HepG2 (cell line): ENCODE measurements around the gene LARP4. TPM values are rescaled to one million over a fixed set of nuclear protein-coding genes. Genes with fewer than 3 reads are reported as not detected.

Experiments used
- BRCA1 ChIP-seq: sonication (generic); formaldehyde crosslinking; IDR thresholded peaks from 2 replicates; pipeline ENCODE4 v1.4.0; 2020; ENCODE audit warnings: missing genetic modification reagents
- CBX2 ChIP-seq, 2 experiments: fragments of 200-600 bp in 1 of 2; sonication (generic); formaldehyde crosslinking in 1 of 2; IDR thresholded peaks; 2 replicates each; pipeline versions ENCODE4 v1.7.0 to v1.8.1; 2018 to 2022; ENCODE audit warnings: low read depth in 2 of 2, low read length in 1 of 2, mild to moderate bottlenecking in 1 of 2, missing genetic modification reagents in 1 of 2
- GABPB1 ChIP-seq: IDR thresholded peaks from 2 replicates; pipeline ENCODE4 v1.6.1; 2016; ENCODE audit warnings: mild to moderate bottlenecking, missing genetic modification reagents, moderate library complexity, missing compliant biosample characterization
- HIVEP1 ChIP-seq: sonication (generic); formaldehyde crosslinking; IDR thresholded peaks from 2 replicates; pipeline ENCODE4 v1.4.0; 2020; ENCODE audit warnings: mild to moderate bottlenecking, missing genetic modification reagents
- NR2C2 ChIP-seq: sonication (generic); formaldehyde crosslinking; IDR thresholded peaks from 2 replicates; pipeline ENCODE4 v1.4.0; 2020; ENCODE audit warnings: missing genetic modification reagents, mild to moderate bottlenecking, moderate library complexity, borderline replicate concordance
- PHF20 ChIP-seq: sonication (generic); formaldehyde crosslinking; IDR thresholded peaks from 2 replicates; pipeline ENCODE4 v1.5.0; 2020; ENCODE audit warnings: mild to moderate bottlenecking, missing genetic modification reagents
- SNAPC2 ChIP-seq: sonication (generic); formaldehyde crosslinking; IDR thresholded peaks from 2 replicates; pipeline ENCODE4 v1.8.1; 2022; ENCODE audit warnings: mild to moderate bottlenecking, missing genetic modification reagents
- ZEB1 ChIP-seq: IDR thresholded peaks from 2 replicates; pipeline ENCODE4 v1.6.1; 2012; ENCODE audit warnings: mild to moderate bottlenecking, low read depth, inconsistent platforms; ENCODE audit not compliant: insufficient replicate concordance
- ZNF143 ChIP-seq: sonication (generic); formaldehyde crosslinking; IDR thresholded peaks from 2 replicates; pipeline ENCODE4 v1.4.0; 2020; ENCODE audit warnings: missing genetic modification reagents
- ZNF207 ChIP-seq: fragments of 450-650 bp; IDR thresholded peaks from 2 replicates; pipeline ENCODE4 v1.6.1; 2016; ENCODE audit warnings: antibody characterized with exemption, borderline replicate concordance
- ZNF652 ChIP-seq: IDR thresholded peaks from 2 replicates; pipeline ENCODE4 v1.6.1; 2016; ENCODE audit warnings: low read depth, borderline replicate concordance
- ZZZ3 ChIP-seq: sonication (generic); formaldehyde crosslinking; IDR thresholded peaks from 2 replicates; pipeline ENCODE4 v1.4.0; 2020; ENCODE audit warnings: missing genetic modification reagents, mild to moderate bottlenecking, borderline replicate concordance
- polyA plus RNA-seq, 8 experiments: library from polyadenylated mRNA; depleted of rRNA in 3 of 8; stranded (reverse) in 7 of 8; unstranded in 1 of 8; fragments of >200 nt; fragmentation: Illumina TruSeq in 4 of 8; extraction: Trizol in 4 of 8; gene quantifications; 2 replicates each; pipeline versions ENCODE4 v1.2.1 to v1.2.3, GENCODE V29; 2011 to 2016; ENCODE audit warnings: low read depth in 4 of 8, missing spikeins in 1 of 8, mixed read lengths in 1 of 8; ENCODE audit not compliant: insufficient read depth in 1 of 8
- total RNA-seq, 5 experiments: library from RNA; depleted of rRNA; stranded (reverse); fragments of >200 nt; fragmentation: Illumina TruSeq; extraction: Trizol; gene quantifications; 2 replicates each; pipeline ENCODE4 v1.2.3, GENCODE V29; 2016; ENCODE audit warnings: low read depth in 1 of 5
- TF ChIP-seq, protein P1 (sequence below): sonication (generic); formaldehyde crosslinking; conservative IDR thresholded peaks from 2 replicates; pipeline ENCODE4 v1.4.0; 2020; ENCODE audit warnings: missing genetic modification reagents
- TF ChIP-seq, protein P2 (sequence below): sonication (generic); formaldehyde crosslinking; conservative IDR thresholded peaks from 2 replicates; pipeline ENCODE4 v1.4.0; 2020; ENCODE audit warnings: mild to moderate bottlenecking, missing genetic modification reagents, moderate library complexity
- TF ChIP-seq, protein P3 (sequence below): sonication (generic); formaldehyde crosslinking; IDR thresholded peaks from 2 replicates; pipeline ENCODE4 v1.5.0; 2020; ENCODE audit warnings: mild to moderate bottlenecking, missing genetic modification reagents, borderline replicate concordance
- TF ChIP-seq, protein P4 (sequence below): sonication (generic); formaldehyde crosslinking; conservative IDR thresholded peaks from 2 replicates; pipeline ENCODE4 v1.4.0; 2020; ENCODE audit warnings: missing genetic modification reagents
- TF ChIP-seq, protein P5 (sequence below): sonication (generic); formaldehyde crosslinking; IDR thresholded peaks from 2 replicates; pipeline ENCODE4 v1.9.0; 2022; ENCODE audit warnings: low read depth, missing genetic modification reagents

Gene LARP4
- total and polyA plus RNA-seq, 2 of the 13 experiments (the other 11 are each of a cell fraction or from before 2014, with no cell fraction given), result 16.4 to 42.7 TPM

DNA sequence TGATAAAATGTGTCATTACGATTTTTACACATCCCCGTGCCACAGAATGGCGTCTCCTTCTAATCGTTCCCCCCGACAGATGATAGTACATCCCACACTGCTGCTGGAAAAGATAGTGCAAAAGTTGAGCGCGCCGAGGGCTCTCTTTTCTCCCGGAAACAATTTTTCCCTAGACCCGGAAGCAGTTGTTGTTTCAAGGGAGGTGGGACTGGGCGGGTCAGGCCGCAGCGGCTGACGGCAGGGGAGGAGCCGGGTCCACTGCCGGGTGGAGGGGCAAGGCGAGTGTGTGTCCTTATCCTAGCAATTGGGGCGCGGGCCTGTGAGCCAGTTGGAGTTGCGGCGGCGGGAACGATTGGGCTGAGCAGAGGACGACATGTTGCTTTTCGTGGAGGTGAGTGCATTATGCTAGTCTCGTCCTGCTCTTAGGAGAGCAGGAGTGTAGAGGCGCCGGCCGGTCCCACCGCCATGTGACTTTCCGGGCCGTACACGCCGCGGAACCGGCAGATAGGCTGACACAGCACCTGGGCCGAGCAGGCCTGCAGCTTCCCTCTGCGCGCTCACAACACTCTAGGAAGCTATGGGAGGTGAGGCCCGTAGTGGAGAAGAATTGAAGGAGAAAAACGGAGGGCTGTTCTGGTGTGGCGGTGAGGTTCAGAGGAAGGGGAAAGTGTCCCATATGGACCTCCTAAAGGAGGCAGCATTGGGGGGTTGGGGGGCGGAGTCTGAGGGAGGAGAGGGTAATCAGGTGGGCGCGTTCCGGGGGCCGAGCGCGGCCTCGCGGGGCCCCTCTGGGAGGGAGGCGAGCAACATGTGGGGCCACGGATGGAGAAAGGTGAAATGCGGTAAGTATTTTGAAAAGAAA, at the start of gene LARP4 (continued):
- TF ChIP-seq, protein P1, sequence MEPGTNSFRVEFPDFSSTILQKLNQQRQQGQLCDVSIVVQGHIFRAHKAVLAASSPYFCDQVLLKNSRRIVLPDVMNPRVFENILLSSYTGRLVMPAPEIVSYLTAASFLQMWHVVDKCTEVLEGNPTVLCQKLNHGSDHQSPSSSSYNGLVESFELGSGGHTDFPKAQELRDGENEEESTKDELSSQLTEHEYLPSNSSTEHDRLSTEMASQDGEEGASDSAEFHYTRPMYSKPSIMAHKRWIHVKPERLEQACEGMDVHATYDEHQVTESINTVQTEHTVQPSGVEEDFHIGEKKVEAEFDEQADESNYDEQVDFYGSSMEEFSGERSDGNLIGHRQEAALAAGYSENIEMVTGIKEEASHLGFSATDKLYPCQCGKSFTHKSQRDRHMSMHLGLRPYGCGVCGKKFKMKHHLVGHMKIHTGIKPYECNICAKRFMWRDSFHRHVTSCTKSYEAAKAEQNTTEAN (CRISPR knock-in tag), result no peak; the same call in 1 of the 2 replicates
- TF ChIP-seq NR2C2 (CRISPR knock-in tag), result peak; percentile 100
- no peak for TF ChIP-seq ZEB1
- peak; percentile 24; the same call in 1 of the 2 replicates for TF ChIP-seq ZZZ3 (CRISPR knock-in tag)
- TF ChIP-seq, protein P2, sequence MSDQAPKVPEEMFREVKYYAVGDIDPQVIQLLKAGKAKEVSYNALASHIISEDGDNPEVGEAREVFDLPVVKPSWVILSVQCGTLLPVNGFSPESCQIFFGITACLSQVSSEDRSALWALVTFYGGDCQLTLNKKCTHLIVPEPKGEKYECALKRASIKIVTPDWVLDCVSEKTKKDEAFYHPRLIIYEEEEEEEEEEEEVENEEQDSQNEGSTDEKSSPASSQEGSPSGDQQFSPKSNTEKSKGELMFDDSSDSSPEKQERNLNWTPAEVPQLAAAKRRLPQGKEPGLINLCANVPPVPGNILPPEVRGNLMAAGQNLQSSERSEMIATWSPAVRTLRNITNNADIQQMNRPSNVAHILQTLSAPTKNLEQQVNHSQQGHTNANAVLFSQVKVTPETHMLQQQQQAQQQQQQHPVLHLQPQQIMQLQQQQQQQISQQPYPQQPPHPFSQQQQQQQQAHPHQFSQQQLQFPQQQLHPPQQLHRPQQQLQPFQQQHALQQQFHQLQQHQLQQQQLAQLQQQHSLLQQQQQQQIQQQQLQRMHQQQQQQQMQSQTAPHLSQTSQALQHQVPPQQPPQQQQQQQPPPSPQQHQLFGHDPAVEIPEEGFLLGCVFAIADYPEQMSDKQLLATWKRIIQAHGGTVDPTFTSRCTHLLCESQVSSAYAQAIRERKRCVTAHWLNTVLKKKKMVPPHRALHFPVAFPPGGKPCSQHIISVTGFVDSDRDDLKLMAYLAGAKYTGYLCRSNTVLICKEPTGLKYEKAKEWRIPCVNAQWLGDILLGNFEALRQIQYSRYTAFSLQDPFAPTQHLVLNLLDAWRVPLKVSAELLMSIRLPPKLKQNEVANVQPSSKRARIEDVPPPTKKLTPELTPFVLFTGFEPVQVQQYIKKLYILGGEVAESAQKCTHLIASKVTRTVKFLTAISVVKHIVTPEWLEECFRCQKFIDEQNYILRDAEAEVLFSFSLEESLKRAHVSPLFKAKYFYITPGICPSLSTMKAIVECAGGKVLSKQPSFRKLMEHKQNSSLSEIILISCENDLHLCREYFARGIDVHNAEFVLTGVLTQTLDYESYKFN (CRISPR knock-in tag), result no peak; the same call in none of the 2 replicates
- TF ChIP-seq, protein P3, sequence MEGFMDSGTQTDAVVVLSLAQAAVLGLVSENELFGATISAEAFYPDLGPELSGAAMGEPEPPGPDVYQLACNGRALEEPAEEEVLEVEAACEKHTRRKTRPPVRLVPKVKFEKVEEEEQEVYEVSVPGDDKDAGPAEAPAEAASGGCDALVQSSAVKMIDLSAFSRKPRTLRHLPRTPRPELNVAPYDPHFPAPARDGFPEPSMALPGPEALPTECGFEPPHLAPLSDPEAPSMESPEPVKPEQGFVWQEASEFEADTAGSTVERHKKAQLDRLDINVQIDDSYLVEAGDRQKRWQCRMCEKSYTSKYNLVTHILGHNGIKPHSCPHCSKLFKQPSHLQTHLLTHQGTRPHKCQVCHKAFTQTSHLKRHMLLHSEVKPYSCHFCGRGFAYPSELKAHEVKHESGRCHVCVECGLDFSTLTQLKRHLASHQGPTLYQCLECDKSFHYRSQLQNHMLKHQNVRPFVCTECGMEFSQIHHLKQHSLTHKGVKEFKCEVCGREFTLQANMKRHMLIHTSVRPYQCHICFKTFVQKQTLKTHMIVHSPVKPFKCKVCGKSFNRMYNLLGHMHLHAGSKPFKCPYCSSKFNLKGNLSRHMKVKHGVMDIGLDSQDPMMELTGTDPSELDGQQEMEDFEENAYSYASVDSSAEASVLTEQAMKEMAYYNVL (CRISPR knock-in tag), result no peak
- peak; percentile 77; the same call in 1 of the 2 replicates for TF ChIP-seq SNAPC2 (CRISPR knock-in tag)
- TF ChIP-seq, protein P4, sequence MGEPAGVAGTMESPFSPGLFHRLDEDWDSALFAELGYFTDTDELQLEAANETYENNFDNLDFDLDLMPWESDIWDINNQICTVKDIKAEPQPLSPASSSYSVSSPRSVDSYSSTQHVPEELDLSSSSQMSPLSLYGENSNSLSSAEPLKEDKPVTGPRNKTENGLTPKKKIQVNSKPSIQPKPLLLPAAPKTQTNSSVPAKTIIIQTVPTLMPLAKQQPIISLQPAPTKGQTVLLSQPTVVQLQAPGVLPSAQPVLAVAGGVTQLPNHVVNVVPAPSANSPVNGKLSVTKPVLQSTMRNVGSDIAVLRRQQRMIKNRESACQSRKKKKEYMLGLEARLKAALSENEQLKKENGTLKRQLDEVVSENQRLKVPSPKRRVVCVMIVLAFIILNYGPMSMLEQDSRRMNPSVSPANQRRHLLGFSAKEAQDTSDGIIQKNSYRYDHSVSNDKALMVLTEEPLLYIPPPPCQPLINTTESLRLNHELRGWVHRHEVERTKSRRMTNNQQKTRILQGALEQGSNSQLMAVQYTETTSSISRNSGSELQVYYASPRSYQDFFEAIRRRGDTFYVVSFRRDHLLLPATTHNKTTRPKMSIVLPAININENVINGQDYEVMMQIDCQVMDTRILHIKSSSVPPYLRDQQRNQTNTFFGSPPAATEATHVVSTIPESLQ (CRISPR knock-in tag), result no peak
- TF ChIP-seq ZNF207, result no peak
- peak; percentile 83 for TF ChIP-seq PHF20 (CRISPR knock-in tag)
- TF ChIP-seq BRCA1, result no peak
- 0 out of 2 replicates have a peak, but pooled peaks have one; percentile 24 for TF ChIP-seq HIVEP1 (CRISPR knock-in tag)
- no peak for TF ChIP-seq CBX2 (IDR thresholded peaks at IDR 0.05; ENCODE audit: low read depth, low read length)
- no peak for TF ChIP-seq CBX2 (CRISPR knock-in tag; IDR thresholded peaks at IDR 0.05; ENCODE audit: low read depth)
- TF ChIP-seq, protein P5, sequence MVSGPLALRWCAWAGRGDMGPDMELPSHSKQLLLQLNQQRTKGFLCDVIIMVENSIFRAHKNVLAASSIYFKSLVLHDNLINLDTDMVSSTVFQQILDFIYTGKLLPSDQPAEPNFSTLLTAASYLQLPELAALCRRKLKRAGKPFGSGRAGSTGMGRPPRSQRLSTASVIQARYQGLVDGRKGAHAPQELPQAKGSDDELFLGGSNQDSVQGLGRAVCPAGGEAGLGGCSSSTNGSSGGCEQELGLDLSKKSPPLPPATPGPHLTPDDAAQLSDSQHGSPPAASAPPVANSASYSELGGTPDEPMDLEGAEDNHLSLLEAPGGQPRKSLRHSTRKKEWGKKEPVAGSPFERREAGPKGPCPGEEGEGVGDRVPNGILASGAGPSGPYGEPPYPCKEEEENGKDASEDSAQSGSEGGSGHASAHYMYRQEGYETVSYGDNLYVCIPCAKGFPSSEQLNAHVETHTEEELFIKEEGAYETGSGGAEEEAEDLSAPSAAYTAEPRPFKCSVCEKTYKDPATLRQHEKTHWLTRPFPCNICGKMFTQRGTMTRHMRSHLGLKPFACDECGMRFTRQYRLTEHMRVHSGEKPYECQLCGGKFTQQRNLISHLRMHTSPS (CRISPR knock-in tag), result peak; percentile 50; the same call in 1 of the 2 replicates
- peak; percentile 98 for TF ChIP-seq GABPB1
- TF ChIP-seq ZNF143 (CRISPR knock-in tag), result no peak
- peak; percentile 24; the same call in 1 of the 2 replicates for TF ChIP-seq ZNF652 (CRISPR knock-in tag)
